Stomach (tissue), 4 donors: ENCODE data around the gene NUDT1.

Experiments used
- POLR2A ChIP-seq, 4 donors: fragments of 450-650 bp; IDR thresholded peaks; one replicate each; pipeline ENCODE4 v1.6.1; 2016; ENCODE audit warnings: antibody characterized with exemption in 4 of 4, control low read depth in 2 of 4, mild to moderate bottlenecking in 1 of 4, moderate library complexity in 1 of 4
- POLR2AphosphoS5 ChIP-seq, 3 donors: sonication (generic); formaldehyde crosslinking; IDR thresholded peaks; one replicate each; pipeline ENCODE4 v1.6.1; 2016; ENCODE audit warnings: antibody characterized with exemption in 3 of 3
- TF ChIP-seq, protein P1 (sequence below), 7 experiments: fragments of 450-650 bp in 4 of 7; fragments of 200-600 bp in 3 of 7; sonication (generic) in 3 of 7; IDR thresholded peaks; one replicate each; pipeline ENCODE4 v1.5.1; 2016 to 2019; ENCODE audit warnings: antibody characterized with exemption in 7 of 7, control low read depth in 2 of 7, mild to moderate bottlenecking in 1 of 7

DNA sequence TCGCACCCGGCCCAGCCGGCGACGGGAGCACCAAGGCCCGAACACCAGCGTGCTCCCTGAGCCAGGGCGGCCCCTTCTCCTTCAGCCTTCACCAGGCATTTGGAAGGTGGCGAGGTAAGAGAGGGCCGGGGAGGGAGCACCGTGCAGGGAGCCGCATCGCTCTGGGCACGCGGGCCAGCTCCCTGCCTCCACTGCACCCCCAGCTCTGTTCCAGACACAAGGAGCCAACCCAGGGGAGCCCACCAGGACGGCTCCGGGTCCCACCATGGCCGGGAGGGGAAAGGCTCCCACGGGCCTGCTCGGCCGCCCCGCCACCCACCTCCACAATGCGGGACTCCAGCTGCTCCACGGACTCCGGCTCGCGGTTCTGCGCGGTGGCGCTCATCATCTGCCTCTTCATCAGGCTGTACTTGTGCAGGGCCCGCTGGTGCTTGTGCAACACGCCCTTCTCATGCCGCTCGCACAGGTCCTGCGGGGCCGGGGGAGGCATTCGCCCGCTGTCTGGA is 15.1 kb downstream of the NUDT1 start:
- TF ChIP-seq, protein P1, sequence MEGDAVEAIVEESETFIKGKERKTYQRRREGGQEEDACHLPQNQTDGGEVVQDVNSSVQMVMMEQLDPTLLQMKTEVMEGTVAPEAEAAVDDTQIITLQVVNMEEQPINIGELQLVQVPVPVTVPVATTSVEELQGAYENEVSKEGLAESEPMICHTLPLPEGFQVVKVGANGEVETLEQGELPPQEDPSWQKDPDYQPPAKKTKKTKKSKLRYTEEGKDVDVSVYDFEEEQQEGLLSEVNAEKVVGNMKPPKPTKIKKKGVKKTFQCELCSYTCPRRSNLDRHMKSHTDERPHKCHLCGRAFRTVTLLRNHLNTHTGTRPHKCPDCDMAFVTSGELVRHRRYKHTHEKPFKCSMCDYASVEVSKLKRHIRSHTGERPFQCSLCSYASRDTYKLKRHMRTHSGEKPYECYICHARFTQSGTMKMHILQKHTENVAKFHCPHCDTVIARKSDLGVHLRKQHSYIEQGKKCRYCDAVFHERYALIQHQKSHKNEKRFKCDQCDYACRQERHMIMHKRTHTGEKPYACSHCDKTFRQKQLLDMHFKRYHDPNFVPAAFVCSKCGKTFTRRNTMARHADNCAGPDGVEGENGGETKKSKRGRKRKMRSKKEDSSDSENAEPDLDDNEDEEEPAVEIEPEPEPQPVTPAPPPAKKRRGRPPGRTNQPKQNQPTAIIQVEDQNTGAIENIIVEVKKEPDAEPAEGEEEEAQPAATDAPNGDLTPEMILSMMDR (IDR thresholded peaks at IDR 0.05), result no peak
- no peak for TF ChIP-seq POLR2A (IDR thresholded peaks at IDR 0.05)
- no peak for TF ChIP-seq POLR2AphosphoS5 (IDR thresholded peaks at IDR 0.05)
